Activated naive CD4-positive, alpha-beta T cell treated with anti-CD3 and anti-CD28 coated beads, Interleukin-2, amount 50 U/mL, for 24 hours (primary cell): ENCODE results near the gene PAIP2.
"Not testable (repeated sequence)": the region's sequence is repeated elsewhere in the genome, so short reads cannot be mapped to it uniquely, and the experiment has no call there.

Experiments used
- H3K27ac Mint-ChIP-seq: one replicate; pipeline ENCODE4 v1.8.0; 2021; ENCODE audit warnings: mild to moderate bottlenecking, mixed read lengths
- H3K27me3 Mint-ChIP-seq: one replicate; pipeline ENCODE4 v1.8.0; 2021; ENCODE audit warnings: mixed read lengths
- H3K36me3 Mint-ChIP-seq: one replicate; pipeline ENCODE4 v1.8.0; 2021; ENCODE audit warnings: mixed read lengths
- H3K4me1 Mint-ChIP-seq: one replicate; pipeline ENCODE4 v1.8.0; 2021; ENCODE audit warnings: mixed read lengths
- H3K4me3 Mint-ChIP-seq: one replicate; pipeline ENCODE4 v1.8.0; 2021; ENCODE audit warnings: mild to moderate bottlenecking, mixed read lengths
- H3K9me3 Mint-ChIP-seq: one replicate; pipeline ENCODE4 v1.8.0; 2021; ENCODE audit warnings: mixed read lengths

Gene PAIP2

DNA sequence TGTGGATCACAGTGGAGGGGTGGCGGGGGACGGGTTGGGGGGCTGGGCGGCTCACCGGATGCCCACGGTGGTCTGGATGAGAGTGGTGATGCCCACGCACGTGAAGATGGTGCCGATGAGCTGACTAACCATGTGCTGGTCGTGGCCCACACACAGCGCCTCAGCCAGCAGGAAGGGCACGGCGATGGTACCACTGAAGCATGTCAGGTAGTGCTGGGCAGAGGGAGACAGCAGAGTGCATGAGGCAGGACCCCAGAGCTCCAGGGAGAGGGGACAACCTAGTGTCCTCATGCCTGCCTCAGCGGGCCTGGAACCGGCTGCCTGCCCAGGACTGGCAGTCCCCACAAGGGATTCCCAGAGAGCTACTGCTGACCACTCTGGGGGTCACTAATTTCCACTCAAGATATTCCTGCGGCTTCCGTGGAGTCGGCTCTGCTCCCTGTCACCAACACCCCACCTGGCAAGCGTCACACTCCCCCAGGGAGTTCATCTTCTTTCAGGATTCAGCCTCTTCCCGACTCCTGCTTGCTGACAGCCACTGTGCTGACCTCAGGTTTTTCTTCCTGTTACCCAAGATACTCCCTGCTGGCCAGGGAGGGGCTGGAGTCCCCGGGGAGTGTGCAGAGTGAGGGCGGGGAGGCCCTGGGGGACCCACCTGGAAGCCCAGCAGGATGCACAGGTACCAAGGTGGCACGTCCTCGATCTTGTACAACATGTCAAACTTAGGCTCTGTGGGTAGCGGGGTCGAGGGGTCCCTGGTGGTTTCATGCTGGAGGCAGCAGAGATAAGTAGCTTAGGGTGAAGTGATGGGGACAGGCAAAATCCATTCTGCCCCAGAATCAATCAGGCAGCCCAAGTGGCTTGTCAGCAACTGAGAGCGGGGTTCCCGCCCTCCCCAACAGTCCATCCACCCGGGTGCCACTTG lies 40.4 kb downstream of the PAIP2 start:
- Mint-ChIP-seq H3K9me3 (no peaks in the 10 kb centered on the region), H3K27ac (no peak overlapping the region), H3K27me3 (no peaks in the 10 kb centered on the region), H3K4me3 (no peak overlapping the region), H3K4me1 (peaks cover 28% of the 10 kb centered on the region), H3K36me3 (no peaks in the 10 kb centered on the region)

DNA sequence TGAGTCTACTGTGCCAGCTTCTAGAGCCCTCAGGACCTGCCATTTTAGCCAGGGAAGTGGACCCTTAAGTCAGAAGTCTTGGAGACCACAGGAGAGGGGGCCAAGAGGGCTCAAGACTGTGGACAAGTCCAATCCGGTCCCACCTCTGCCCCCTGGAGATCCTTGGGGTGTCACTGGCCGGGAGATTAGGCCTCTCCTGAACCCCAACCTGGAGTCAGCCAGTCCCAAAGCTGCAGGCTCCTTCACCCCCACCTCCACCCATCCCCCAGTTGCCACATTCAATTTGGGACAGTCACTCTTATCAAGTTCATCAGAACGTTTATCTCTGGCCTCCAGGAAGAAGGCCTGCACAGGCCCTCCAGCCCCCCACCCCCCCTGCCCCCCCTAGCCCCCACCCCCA lies 41.2 kb downstream of the PAIP2 start:
- Mint-ChIP-seq H3K4me3 (no peak overlapping the region), H3K27me3 (no peaks in the 10 kb centered on the region), H3K36me3 (no peaks in the 10 kb centered on the region), H3K9me3 (no peaks in the 10 kb centered on the region), H3K27ac (no peak overlapping the region), H3K4me1 (peaks cover 28% of the 10 kb centered on the region)

- Mint-ChIP-seq H3K4me3 (no peak within 1 kb of the TSS), H3K4me1 (peaks cover 28% of the 10 kb centered on the region), H3K27me3 (no peaks in the 10 kb centered on the region), H3K36me3 (no peaks in the 10 kb centered on the region), H3K9me3 (no peaks in the 10 kb centered on the region), H3K27ac (no peak within 1 kb of the TSS)
These were observed 41.8 kb downstream of the PAIP2 start, which contains the start of gene SLC23A1 for GRCh38 chr5:139383275-139383992. SLC23A1 (minus strand) TSS chr5:139383297; CDS start chr5:139383253, 44 bp downstream.

DNA sequence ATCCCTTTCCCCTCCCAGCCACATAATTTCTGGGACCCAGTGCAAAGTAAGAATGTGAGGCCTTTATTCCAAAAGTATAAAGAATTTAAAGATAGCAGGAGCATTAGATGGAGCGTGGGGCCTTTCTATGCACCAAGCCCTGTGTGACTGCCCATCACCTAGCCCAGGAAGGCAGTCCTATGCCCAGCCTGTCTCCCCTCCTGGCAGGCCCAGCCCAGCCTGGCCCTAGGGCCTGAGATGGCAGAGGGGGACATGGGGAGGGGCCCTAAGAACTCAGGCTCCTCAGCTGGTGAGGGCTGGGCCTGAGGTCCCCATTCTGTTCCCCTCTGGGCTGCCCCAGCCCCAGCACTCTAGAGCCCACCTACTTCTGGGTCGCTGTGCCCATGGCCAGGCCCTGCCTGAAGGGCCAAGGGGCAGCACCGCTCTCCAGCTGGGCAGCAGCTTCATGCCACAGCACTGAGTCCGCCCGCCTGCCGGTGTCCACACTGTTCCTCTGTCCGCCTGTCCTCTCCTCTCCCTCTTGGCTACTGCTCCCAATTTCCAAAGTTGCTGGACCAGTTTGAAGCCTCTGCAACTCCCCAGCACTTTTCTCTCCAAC lies 42.4 kb downstream of the PAIP2 start:
- Mint-ChIP-seq H3K9me3 (no peaks in the 10 kb centered on the region), H3K4me3 (no peak overlapping the region), H3K4me1 (peaks cover 29% of the 10 kb centered on the region), H3K27ac (no peak overlapping the region), H3K27me3 (no peaks in the 10 kb centered on the region), H3K36me3 (no peaks in the 10 kb centered on the region)

- Mint-ChIP-seq H3K4me3 (peak overlapping the region; percentile 85), H3K27ac (peak overlapping the region; percentile 35), H3K4me1 (peaks cover 34% of the 10 kb centered on the region), H3K36me3 (no peaks in the 10 kb centered on the region), H3K9me3 (no peaks in the 10 kb centered on the region), H3K27me3 (no peaks in the 10 kb centered on the region)
These were observed 43.0 kb downstream of the PAIP2 start for GRCh38 chr5:139384591-139385051.

DNA sequence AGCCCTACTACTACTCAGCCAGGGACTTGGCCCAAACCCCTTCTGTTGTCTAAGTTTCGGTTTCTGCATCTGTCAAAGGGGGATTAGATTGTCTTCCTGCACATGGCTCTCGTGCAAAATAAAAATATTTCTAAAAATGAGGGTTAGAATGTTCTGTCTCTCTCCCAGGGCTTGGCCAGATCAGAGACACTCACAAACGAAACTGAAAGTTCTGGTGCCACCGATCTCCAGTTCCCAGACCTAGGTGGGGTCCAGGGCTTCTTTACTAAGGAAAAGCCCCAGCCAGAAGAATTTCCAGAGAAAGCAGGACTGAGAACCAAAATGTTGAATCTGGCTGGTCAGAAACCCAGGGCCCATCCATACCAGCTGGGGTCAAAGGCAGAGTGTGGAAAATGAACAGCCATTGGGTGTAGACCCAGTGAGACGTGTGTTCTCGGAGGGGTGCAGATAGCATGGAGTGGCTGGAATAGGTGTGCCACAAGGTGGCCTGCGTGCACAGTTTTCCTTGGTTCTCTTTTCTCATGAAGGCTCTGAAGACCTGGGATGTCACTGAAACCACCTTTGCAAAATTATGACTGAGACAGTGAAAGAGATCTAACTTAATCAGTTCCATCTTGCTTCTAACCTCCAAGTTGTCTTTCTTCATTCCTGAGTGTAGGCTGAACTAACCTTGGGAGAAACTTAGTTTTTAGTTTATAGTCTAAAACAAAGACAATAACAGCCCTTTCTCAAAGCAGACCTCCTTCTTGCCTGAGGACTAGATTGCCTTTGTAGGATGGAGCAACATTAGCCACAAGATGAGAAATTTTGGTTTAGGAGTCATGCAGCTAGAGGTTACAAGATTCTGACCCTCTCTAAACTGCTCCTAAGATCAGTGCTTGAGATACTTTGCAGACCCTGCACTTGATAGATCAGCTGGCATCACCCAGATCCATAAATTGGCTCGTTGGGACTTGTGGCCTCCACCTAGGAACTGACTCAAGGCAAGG lies 43.7 kb downstream of the PAIP2 start:
- Mint-ChIP-seq H3K4me1 (peaks cover 41% of the 10 kb centered on the region), H3K27me3 (no peaks in the 10 kb centered on the region), H3K27ac (peak overlapping the region; percentile 35), H3K9me3 (no peaks in the 10 kb centered on the region), H3K4me3 (peak overlapping the region; percentile 85), H3K36me3 (no peaks in the 10 kb centered on the region)

- Mint-ChIP-seq H3K27ac (no peak overlapping the region), H3K4me1 (peaks cover 47% of the 10 kb centered on the region), H3K36me3 (no peaks in the 10 kb centered on the region), H3K27me3 (no peaks in the 10 kb centered on the region), H3K9me3 (no peaks in the 10 kb centered on the region), H3K4me3 (peak overlapping the region; percentile 3)
These were observed 44.4 kb downstream of the PAIP2 start for GRCh38 chr5:139386050-139386438.

DNA sequence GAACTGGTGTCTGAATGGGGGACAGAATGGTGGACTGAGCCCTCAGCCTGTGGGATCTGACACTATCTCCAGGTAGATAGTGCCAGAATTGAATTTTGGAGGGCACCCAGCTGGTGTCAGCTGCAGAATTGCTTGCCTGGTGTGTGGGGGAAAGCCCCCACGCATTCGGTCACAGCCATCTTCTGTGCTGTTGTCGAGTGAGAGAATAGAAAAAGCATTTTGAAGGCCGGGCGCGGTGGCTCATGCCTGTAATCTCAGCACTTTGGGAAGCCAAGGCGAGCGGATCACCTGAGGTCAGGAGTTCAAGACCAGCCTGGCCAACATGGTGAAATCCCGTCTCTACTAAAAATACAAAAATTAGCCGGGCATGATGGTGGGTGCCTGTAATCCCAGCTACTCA lies 45.3 kb downstream of the PAIP2 start:
- not testable (repeated sequence) for H3K4me3 Mint-ChIP-seq, H3K27me3 Mint-ChIP-seq, H3K27ac Mint-ChIP-seq, H3K9me3 Mint-ChIP-seq, H3K36me3 Mint-ChIP-seq
- peaks cover 55% of the 10 kb centered on the region for H3K4me1 Mint-ChIP-seq

GRCh38 chr5:139387611-139388197 lies 46.0 kb downstream of the PAIP2 start:
- no peak overlapping the region for H3K4me3 Mint-ChIP-seq
- H3K27me3 Mint-ChIP-seq, result no peaks in the 10 kb centered on the region
- H3K27ac Mint-ChIP-seq, result peak overlapping the region; percentile 35
- no peaks in the 10 kb centered on the region for H3K36me3 Mint-ChIP-seq
- H3K9me3 Mint-ChIP-seq, result no peaks in the 10 kb centered on the region
- H3K4me1 Mint-ChIP-seq, result peaks cover 56% of the 10 kb centered on the region

DNA sequence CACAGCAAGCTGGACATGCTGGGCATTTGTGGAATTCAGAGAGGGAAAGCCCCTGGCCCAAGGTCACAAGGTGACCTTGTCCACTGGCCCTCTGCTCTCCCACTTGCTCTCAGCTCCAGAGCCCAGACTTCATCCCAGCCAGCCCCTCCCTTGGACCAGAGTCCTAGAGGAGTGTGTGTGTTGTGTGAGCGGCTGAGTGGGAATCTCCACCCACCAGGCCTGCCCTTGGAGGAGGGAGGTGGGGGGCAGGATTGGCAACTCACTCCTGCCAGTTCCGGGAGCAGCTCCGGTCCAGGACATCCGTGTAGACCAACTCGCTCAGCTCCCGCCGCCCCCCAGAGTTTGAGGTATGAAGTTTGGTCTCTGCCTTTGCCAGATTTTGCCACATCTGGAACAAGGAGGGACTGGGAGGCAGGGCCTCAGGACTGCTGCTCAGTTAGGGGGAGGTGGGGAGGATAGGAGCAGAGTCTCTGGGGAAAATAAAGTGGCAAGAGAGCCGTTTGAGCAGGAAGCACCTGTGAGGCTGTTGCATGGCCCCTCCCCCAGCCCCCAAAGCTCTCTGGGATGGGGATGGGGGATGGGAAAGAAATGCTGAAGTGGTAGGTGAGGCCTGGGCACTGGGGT lies 46.7 kb downstream of the PAIP2 start:
- no peaks in the 10 kb centered on the region for H3K9me3 Mint-ChIP-seq
- H3K27me3 Mint-ChIP-seq, result no peaks in the 10 kb centered on the region
- H3K4me3 Mint-ChIP-seq, result no peak overlapping the region
- H3K4me1 Mint-ChIP-seq, result peaks cover 62% of the 10 kb centered on the region
- H3K27ac Mint-ChIP-seq, result no peak overlapping the region
- H3K36me3 Mint-ChIP-seq, result no peaks in the 10 kb centered on the region

DNA sequence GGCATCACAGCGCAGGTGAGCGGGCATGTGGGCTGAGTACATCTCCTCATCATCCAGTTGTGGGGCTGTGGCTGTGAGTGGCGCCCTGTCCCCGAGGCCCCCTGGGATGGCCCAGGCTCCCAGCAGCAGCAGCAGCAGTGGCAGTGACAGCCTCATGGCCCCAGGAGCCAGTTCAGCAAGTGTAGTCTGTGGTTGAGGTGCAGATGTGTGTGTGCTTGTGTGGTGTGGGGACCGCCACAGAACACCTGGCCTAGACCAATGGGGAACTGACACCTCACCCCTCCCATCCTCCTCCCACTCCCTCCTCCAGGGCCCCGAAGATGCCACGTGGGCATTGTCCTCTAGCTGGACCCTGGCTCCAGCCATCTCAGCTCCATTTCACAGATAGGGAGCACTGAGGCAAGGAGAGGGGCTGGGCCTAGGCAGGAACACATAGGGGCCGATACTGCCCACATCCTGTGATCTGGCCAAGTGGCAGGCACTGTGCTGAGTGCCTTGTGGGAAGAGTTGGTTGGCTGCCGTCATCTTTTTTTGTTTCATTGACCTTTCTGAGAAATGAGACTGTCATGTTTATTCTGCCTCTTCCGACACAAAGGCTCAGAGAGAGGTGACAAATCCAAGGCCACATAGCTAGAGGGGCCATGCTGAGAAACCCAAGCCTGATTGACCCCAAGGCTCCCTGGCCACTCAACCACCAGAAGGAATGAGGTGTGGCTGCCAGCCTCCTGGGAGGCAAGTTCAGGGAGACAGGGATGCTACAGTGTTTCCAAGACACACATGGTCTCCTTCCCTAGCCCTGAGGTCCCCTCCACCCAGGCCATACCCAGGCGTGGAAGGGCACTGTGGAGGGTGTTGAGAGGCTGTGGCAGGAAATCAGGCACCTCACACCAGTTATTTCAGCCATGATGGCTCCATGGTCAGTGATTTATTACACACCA lies 48.3 kb downstream of the PAIP2 start, which contains the start of gene MZB1:
Gene MZB1, minus strand, starts transcription at position 213 of the 938 bp plus-strand sequence. Its CDS starts 57 bp downstream, at position 156.
- H3K4me1 Mint-ChIP-seq, result peaks cover 52% of the 10 kb centered on the region
- no peak within 1 kb of the TSS for H3K4me3 Mint-ChIP-seq
- H3K27me3 Mint-ChIP-seq, result no peaks in the 10 kb centered on the region
- H3K36me3 Mint-ChIP-seq, result no peaks in the 10 kb centered on the region
- H3K27ac Mint-ChIP-seq, result no peak within 1 kb of the TSS
- no peaks in the 10 kb centered on the region for H3K9me3 Mint-ChIP-seq

GRCh38 chr5:139390639-139391569 lies 49.2 kb downstream of the PAIP2 start:
- H3K27me3 Mint-ChIP-seq, result no peaks in the 10 kb centered on the region
- H3K4me3 Mint-ChIP-seq, result peak overlapping the region; percentile 79
- H3K27ac Mint-ChIP-seq, result no peak overlapping the region
- no peaks in the 10 kb centered on the region for H3K36me3 Mint-ChIP-seq
- no peaks in the 10 kb centered on the region for H3K9me3 Mint-ChIP-seq
- peaks cover 43% of the 10 kb centered on the region for H3K4me1 Mint-ChIP-seq
